ENCODE results near the gene EFHD2.
"Not testable (repeated sequence)": the region's sequence is repeated elsewhere in the genome, so short reads cannot be mapped to it uniquely, and the experiment has no call there.

EFHD2 gene

DNA sequence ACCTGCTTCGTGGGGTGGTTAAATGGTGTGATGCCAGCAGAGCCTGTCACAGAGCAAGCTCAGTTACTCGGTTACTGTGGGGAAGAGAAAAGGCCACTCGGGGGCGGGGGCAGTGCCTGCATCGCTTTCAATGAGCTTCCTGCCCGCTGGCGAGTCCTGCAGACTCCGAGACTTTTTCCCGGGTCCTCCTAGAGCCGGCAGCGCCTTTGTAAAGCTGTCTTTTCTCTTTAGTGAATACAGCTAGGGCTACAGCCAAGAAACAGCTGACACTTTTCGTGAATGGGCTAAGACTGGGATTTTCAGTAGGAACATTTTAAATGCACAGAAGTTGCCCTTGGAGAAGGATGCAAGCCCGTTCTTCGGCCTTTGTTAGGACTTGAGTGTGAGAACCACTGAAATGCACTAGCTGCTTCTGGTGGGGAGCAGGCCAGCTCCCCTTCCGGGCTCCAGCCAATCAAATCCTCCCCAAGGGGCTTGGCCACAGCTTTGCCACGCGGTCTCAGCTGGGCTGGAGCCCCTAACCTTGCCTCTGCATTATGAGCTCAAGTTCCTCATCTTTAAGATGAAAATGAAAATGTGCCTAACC lies 23.4 kb upstream of the EFHD2 start:
- peak; percentile 39 for DNase-seq

DNA sequence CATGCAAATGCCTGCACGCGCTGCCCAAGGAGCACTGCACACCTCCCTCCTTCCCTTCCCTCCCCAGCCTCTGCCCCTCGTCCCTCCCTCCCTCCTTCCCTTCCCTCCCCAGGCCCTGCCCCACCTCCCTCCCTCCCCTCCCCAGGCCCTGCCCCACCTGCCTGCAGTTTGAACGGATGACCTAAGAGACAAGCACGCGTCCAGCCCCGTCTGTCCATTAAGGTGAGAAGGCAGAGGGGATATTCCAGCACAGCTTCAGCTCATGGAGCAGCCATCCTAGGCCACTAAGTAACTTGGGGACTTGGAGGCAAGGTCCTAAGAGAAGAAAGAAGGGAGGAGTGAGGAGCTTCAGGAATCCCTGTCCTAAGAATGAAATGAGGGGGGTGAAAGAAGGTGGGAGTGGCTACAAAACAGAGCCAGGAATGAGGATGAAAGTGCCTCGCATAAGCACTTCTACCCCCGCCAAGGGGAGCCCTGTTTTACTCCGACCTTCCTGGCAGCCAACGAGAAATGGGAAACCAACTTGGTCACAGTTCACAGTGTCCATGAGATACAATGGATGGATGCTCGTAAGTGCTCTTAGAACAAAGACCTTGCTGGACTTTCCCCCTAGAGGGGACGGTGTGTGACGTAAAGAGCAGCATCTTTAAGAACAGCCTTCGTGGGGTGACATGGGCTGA lies 21.3 kb upstream of the EFHD2 start:
- DNase-seq: no peak

DNA sequence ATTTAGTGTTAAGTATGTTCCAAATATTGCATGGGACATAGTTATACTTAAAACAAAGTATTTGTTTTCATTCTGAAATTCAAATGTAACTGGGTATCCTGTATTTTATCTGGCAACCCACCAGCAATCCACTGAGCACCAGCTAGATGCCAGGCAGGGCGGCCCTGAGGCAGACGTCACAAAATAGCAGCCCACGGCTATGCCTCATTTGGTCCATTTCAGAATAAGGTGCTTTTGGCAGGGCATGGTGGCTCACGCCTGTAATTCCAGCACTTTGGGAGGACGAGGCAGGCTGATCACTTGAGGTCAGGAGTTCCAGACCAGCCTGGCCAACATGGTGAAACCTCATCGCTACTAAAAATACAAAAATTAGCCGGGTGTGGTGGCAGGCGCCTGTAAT lies 19.9 kb upstream of the EFHD2 start:
- DNase-seq: not testable (repeated sequence)

DNA sequence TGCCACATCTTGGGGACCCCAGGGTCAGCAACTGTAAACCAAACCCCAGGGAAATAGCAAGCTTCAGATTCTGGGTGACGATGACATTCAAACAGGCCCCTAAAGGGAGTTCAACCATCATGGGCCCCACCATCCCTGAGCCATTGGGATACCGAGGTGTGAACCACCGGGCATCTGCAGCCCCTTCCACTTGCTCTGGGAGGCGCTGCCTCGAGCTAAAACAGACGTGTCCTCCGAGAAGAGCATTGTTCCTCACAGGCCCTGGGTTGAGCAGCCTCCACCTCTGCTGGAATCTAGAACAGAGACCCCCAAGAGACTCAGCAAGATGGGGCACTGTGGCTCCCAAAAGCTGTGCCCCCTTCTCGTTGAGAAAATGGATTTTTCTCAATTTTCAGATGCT lies 19.0 kb upstream of the EFHD2 start:
- DNase-seq: no peak

DNA sequence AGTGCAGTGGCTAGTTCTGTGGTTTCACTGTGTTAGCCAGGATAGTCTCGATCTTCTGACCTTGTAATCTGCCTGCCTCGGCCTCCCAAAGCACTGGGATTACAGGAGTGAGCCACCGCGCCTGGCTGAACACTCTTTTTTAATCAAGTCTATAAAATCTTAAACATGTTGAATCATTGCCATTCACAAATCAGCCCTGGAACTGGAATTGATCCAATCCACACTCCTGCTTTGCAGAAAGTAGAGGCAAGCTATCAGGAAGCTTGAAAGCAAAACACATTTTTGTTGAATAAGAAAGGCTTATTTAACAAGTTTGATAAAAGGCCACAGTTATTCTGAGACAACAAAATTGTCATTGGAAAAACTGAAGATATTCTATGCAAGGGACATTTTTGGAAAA lies 18.3 kb upstream of the EFHD2 start:
- no peak for DNase-seq

DNA sequence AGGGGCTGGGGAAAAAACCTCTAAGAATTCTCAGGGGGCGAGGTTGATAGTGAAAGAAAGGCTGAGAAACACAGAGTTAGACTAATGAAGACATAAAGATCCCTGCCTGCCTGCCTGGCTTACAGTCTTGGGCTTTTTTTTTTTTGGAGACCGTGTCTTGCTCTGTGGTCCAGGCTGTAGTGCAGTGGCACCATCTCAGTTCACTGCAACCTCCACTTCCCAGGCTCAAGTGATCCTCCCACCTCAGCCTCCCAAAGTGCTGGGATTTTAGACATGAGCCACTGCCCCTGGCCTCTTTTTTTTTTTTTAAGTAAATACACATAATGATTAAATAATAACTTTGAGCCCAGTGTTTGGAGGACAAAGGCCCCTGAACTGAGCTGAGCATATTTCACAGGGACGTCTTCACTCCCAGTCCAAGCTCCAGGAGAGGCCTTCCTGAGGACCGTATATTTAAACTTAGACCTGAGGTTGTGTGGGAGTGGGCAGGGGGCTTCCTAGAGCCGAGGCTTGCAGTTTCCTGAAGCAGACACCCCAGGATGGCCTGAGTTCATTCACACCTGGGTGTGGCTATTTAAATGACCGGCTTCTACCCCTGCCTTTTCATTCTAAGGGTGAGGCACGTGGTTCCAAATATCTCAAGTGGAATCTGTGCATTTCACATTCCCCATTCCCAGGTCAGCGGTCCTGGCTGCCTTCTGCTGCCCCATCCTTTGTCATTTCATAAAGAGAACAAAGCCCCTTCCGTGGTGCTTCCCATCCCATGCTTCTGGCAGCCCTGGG lies 16.0 kb upstream of the EFHD2 start:
- no peak for DNase-seq

DNA sequence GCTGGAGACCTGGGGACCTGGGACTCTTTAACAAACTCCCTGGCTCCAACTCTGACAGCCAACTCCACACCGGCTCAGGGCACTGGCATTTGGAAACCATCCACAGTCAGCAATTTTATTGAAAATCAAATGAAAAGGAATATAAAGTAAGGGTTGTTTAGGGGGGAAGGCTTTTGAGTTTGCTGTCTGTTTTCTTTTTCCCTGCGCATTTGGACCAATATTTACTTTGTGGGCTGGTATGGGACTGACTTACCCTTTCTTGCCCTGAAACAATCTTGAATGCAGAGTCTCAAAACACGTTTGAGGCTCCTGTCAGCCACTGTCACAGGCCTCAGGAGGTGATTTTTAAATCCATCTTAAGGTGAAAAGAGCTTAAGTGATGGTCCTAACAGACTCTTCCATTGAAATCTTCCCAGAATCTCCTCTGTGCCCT lies 15.4 kb upstream of the EFHD2 start:
- DNase-seq: no peak

DNA sequence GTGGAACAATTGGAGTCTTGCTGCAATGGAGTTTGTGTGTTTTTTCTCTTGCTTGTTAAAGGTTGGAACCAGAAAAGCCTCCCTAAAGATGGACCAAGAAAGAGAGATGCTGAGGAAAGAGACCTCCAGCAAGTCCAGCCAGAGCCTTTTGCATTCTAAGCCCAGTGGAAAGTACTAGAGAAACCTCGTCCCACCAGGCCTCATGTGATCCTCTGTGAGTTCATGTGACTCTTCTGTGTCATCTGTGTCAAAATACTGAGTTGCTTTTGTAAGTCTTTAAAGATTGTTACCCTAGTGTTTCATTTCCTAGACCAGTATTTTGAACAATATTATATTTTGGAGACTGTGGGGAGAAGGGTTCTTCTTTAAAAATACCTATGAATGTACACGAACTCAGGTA lies 12.5 kb upstream of the EFHD2 start:
- no peak for DNase-seq

DNA sequence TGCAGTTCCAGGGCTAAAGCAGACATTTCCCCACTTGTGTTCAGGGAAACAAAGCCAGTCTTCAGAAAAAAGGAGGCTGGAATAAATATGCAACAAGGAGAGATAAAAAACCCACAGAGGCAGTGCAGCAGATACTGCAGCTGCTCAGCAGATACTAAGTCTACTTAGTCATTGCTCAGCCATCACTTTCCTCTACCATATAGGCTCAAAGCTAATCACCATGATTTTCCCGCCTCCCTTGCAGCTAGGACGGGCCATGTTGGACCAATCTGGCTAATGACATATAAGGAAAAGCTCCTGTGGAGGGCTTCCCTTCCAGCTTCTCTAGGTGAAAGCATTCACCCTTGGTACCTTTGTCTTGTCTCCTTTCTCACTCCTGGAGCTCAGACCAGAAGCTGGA lies 10.0 kb upstream of the EFHD2 start:
- DNase-seq: no peak

DNA sequence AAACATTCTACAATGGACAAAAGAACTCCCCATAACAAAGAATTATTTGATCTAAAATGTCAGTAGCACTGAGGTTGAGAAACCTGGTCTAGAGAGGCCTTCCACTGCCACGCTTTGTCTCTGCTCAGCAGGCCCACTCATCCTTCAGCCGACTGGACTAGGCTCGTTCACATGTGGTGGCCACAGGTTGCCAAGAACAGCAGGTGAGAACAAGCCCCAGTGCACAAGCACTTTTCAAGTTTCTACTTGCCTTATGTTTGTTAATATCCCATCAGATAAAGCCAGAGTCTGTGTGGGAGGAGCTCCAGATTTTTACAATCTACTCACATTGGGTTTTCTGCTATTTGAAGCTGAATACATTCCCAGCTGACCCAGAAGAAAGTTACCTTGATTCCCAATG lies 9.1 kb upstream of the EFHD2 start:
- no peak for DNase-seq

DNA sequence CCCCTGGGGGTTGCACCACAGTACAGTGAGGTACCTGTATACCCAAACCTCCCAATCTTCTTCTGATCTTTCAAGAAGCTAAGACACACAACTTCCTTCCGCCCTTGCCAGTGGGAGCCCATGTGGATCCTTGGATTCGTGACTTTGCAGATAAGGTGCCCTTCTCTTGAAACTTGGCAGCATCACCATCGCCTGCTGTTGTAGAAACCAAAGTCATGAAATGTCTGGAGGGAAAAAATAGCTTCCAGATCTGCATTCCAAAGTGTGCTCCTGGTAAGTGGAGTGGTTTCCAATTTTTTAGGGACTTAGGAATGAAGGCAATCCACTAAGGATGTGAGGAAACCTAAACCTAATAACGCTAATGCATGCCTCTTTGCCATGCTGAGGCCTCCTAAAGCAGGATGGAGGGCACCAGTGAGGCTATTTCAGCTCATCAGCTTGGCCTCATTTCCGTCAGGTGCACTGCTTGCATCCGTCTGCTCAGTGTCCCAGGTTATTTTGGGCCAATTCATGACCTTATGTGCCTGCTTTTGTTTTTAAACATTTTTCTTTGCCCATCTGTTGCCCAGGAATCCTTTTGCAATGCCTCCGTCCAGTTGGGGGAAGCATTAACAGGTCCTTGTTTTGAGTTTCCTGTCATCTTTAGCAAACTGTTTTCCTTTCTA lies 8.2 kb upstream of the EFHD2 start:
- DNase-seq: no peak

DNA sequence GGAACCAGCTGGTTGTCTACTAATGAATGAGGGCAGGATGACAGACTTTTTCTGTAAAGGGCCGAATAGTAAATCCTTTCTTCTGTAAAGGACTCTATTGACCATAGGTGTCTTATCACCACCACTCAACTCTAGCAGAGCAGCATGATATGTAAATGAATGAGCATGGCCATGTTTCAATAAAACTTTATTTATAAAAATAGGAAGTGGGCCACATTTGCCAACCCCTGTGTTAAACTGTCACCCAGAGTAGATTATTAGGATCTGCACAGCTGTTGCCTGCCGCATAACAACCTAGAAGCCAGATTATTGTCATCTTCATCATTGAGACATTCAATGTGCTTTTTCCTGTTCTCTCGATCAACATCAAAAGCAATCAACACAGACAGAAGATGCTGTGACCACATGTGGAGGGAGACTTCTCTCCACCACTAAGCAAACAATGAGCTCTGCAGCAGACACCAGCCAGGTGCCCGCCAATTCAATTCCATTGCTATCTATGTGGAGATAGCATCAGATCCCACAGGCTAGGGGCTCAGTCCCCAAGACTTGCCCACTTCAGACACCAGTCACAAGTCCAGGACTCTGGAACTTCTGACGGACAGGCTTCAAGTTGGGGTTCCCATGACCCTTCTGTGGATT lies 6.8 kb upstream of the EFHD2 start:
- no peak for DNase-seq

DNA sequence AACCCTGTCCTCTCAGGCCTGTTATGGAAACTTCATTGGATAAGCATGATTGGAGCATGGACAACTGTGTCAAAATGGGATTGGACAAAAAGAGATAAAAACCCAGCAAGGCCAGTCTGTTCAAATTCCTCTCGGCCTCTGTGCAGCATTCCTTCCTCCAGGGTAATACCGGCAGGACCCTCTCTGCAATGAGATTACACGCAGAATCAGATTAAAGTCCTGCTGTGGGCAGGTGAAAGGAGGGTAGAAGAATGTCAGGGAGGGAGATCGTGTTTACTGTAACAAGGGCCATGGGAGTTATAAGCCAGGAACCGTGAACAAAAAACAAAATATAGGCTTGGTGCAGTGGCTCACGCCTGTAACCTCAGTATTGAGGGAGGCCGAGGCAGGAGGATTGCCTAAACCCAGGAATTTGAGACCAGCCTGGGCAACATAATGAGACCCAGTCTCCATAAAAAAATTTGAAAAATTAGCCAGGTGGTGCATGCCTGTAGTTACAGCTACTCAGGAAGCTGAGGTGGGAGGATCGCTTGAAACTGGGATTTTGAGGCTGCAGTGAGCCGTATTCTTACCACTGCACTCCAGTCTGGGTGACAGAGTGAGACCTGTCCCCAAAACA lies 5.6 kb upstream of the EFHD2 start:
- no peak for DNase-seq

DNA sequence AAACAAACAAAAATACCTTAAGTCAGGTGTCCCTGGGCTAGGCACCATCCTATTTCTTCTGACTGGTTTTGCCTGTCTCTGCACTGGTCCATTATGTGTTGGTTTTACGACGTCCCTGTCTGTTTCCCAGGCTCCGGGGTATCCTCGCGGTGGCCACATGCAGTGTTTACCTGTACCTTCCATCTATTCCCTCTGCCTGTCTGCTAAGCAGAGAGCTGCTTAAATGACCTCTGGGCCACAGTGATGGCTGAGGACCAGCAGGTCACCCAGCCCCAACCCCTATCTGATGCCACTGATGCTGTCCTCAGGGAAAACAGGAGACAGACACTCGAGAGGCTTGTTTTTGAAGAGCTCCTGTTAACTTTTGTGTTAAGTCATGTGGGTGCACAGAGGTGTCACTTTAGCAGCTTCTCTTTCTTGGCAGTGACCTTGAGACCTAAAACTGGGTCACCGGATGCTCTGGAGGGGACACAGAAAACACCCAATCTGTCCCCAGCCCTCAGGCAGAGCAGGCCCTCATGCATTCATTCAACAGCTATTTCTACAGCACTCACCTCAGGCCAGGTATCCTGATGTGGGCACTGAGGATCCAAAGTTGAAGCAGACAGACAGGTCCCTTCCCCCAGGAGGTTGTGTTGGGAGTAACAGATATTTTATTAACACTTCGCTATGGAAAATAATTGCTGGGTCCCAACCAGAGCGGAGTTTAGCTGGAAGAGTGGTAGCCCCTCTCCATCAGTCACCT lies 4.4 kb upstream of the EFHD2 start:
- DNase-seq: no peak

DNA sequence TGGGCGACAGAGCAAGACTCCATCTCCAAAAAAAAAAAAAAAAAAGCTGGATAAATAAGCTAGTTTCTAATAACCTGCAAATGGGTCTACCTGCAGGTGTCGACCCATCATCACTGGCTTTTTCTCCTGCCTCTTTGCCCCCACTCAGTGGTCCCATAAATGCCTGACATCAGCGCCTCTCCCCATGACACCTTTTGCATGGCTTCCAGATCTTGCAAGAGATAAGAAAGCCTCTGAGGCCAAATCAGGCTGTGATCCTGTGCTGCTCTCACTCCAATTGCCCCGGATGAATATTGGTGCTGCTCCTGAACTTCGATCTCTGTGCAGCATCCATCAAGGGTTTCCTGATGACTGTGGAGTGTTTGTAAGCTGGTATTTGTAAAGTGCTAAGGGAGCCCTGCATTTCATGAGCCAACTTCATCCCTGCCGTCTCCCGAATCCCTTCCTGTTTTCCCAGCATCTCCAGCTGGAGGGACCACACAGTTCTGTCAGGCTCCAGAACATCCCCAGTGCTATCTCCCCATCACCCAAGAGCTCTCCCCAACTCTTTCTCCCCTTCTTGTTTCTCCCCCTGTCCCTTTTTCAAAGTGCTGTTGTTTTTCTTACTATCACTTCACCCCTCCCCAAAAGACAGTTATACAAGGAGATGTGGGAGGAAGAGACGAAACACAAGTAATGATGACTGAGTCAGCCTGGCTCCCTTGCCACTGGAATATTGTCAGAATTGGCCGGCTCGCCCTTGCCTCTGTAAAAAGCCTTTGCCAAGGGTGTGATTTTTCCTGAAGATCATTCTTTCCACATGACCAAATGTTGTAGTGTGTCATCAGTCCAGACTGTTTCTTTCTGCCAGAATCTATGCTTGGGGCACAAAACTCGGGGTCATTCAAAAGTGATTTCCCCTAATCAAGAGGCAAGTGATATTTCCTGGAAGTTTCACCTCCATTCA lies 2.8 kb upstream of the EFHD2 start:
- DNase-seq: no peak

DNA sequence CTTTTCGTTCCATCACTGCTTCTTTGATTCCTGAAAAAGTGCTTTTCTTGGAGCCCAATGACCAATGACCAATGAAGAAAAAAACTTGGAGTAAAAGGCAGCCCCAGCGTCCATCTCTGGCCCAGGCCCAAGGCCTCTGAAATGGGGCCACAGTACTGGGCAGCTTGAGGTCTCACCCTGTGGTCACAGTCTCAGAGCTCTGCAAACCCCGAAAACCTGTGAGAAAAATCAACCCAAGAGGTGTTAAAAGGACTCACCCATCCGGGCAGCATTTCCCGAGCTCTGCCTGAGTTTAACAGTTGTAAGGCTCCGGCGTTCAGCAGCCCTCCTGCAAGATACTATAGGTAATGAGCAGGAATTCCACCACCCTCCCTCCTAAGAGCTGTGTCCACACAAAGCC lies 2.1 kb upstream of the EFHD2 start:
- no peak for DNase-seq

DNA sequence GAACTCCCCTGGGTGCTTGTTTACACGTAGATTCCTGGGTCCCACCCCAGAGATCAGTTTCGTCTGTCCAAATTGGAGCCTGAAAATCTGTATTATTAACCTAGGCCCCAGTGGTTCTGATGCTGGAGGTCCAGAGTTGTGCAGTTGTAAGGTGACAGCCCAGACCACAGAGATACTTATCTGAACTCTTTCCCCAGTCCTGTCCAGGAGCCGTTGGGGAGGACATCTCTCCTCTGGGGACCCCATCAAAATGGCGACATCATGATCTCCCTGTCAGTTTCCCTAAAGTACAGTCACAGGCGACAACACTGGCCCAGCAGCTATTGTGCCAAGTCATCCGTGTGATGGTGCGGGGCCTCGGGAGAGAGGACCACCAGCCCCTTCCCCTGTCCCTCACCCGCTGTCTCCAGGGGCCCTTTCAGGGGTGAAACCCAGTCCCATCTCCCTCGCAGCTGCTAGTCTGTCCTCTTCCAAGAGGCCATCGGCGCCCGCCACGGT lies 749 bp upstream of the EFHD2 start:
- peak; percentile 74 for DNase-seq

DNA sequence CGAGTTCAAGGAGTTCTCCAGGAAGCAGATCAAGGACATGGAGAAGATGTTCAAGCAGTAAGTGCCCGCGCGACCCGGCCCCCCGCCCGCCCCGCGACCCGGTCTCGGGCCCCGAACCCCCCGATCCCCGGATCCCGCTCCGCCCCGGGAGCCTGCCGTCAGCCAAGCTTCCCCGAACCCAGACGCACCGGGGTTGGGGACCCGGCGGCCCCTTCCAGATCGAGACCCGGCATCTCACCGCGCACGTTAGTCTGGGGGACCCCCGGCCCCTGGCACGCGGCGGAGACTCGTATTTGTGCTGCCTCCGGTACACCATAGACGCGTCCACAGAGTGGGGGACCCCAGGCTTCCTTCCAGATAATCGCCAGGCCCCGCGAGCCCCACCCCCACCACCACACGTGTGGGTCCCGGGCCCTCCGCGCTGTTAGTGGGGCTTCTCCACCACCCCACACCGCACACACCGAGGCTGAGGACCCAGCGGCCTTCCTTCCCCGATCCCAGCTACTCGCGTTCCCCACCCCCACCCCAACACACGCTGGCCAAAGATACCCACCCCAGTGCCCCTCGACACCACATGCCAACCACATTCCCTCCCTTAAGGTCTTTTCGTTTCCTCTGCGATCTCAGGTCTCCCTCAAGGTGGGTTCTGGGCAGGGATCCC lies 665 bp downstream of the EFHD2 start:
- DNase-seq: no peak

DNA sequence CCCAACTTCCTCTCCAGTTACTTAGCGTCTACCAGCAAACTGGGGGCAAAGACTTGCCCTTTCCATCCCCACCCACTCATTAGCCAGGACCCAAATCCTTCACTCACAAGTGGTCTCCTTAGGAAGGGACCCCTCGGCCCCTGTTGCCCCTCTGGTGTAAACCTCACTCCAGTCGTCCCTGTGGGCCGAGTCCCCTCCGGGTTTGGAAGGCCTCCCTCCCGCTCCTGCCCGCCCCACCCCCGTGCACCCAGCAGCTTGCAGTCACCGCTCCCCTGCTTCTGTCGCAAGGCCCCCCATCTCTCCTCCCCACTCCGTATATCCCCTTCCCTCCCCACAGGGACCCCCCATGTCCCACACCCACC lies 1.2 kb downstream of the EFHD2 start:
- DNase-seq: no peak

Measured in right kidney (tissue), 1 donor.